ENCODE measurements around the gene IGFBP2. TPM values are rescaled to one million over a fixed set of nuclear protein-coding genes. Genes with fewer than 3 reads are reported as not detected.

IGFBP2 gene
- total and polyA plus RNA-seq, 2 of the 4 experiments (the other 2 are of a cell fraction) = 33.5 to 236 TPM

- Histone ChIP-seq H4K20me1 (ENCODE audit: insufficient read depth, low read length) (peaks cover 97% of the 10 kb centered on the region), H3K4ac (ENCODE audit: low read depth, low read length) (0 out of 2 replicates have a peak overlapping the region, but pooled peaks have one; percentile 3), H3K9ac (ENCODE audit: low read depth, low read length) (no peak overlapping the region), H2BK20ac (ENCODE audit: low read depth, low read length) (no peak overlapping the region), H4K8ac (ENCODE audit: low read depth in 2 of 2, low read length in 2 of 2) (no peak overlapping the region), H3K18ac (ENCODE audit: low read depth, low read length) (no peak overlapping the region), H2BK120ac (ENCODE audit: low read depth, low read length) (no peak overlapping the region), H4K5ac (ENCODE audit: low read depth, low read length) (no peak overlapping the region), H3K36me3 (ENCODE audit: control insufficient read depth, insufficient read depth, low read length) (peaks cover 84% of the 10 kb centered on the region), H3K56ac (ENCODE audit: extremely low read depth, insufficient read depth, low read length) (no peak overlapping the region), H2BK15ac (ENCODE audit: low read depth, low read length) (no peak overlapping the region), H3K4me2 (ENCODE audit: low read depth, low read length) (peak overlapping the region; percentile 23), H3K14ac (replicated peaks; ENCODE audit: low read depth, low read length) (no peak overlapping the region; the same call in 1 of the 2 replicates), H4K91ac (ENCODE audit: insufficient read depth, low read depth, low read length) (no peak overlapping the region), H2AK5ac (ENCODE audit: low read depth, low read length) (no peak overlapping the region), H2BK5ac (ENCODE audit: low read depth, low read length, poor library complexity, severe bottlenecking) (no peak overlapping the region), H3K27ac (ENCODE audit: insufficient read depth, low read length) (no peak overlapping the region), H3K79me1 (ENCODE audit: low read depth in 1 of 2, low read length in 2 of 2) (peaks cover 0 to 91% of the 10 kb centered on the region in 2 experiments; a peak in 2 of 4 replicates), H3K9me3 (ENCODE audit: control insufficient read depth, insufficient read depth, low read length) (no peaks in the 10 kb centered on the region), H3K23ac (ENCODE audit: low read depth, low read length) (no peak overlapping the region), H2AK9ac (replicated peaks; ENCODE audit: low read depth, low read length, poor library complexity) (peak overlapping the region; percentile 25), H3K27me3 (ENCODE audit: control insufficient read depth, insufficient read depth, low read length) (no peaks in the 10 kb centered on the region), H2AFZ (replicated peaks; ENCODE audit: low read length, poor library complexity) (no peak overlapping the region), H3K4me3 (ENCODE audit: insufficient read depth, low read depth, low read length) (no peak overlapping the region), H3K9me1 (ENCODE audit: insufficient read depth, low read length) (peaks cover 42% of the 10 kb centered on the region), H3K4me1 (ENCODE audit: control insufficient read depth, insufficient read depth, low read length) (peaks cover 7% of the 10 kb centered on the region)
- dilution Hi-C loops (cut with HindIII; ENCODE audit: low sequenced_read_pairs, unreplicated experiment) = loop anchor here (25.0 kb wide), 2 partner anchors 477 to 827 kb away; no protein-coding TSS in a partner anchor
- intact Hi-C loops (cut with micrococcal nuclease) = no loop called here
- BruUV-seq (replicated peaks) = TSS peak; percentile 2
- CTCF ChIA-PET = interaction anchor here (0.6 kb wide), 1 partner anchor 386 kb away, joined by 3 read pairs; no protein-coding TSS in a partner anchor
- no peak for TF ChIP-seq RFX5 (IDR thresholded peaks at IDR 0.05; ENCODE audit: low read depth, low read length)
- no peak for TF ChIP-seq FOS (IDR thresholded peaks at IDR 0.05; ENCODE audit: low read depth, low read length)
- TF ChIP-seq RAD21 (IDR thresholded peaks at IDR 0.05; ENCODE audit: low read length) = no peak
- TF ChIP-seq MXI1 (IDR thresholded peaks at IDR 0.05; ENCODE audit: borderline replicate concordance, low read depth, low read length) = no peak
- no peak for TF ChIP-seq MAZ (IDR thresholded peaks at IDR 0.05; ENCODE audit: borderline replicate concordance, low read depth, low read length)
- ATAC-seq (ENCODE audit: low read depth) (no peak), DNase-seq (no peak)
- POLR2A ChIA-PET (ENCODE audit: unreplicated experiment) = no interaction called here
- in situ Hi-C loops (cut with MboI; ENCODE audit: low sequenced_read_pairs) = no loop called here
- no CpG with 5 or more reads among the region's 5 CpGs for WGBS, 2 experiments (ENCODE audit: extremely low coverage in 2 of 2, insufficient read length in 1 of 2)
Observed at GRCh38 chr2:216685327-216685875, 52.2 kb downstream of the IGFBP2 start.
